Measurements from ENCODE around the gene TMEM236. TPM values are rescaled to one million over a fixed set of nuclear protein-coding genes. Genes with fewer than 3 reads are reported as not detected.

Gene TMEM236
- total and polyA plus RNA-seq, 7 donors: 0.15 to 1.0 (median 0.59) TPM

- peak in 1 of 2 donors; percentile 38 for DNase-seq
Measured at GRCh38 chr10:17808971-17809841, 57.2 kb downstream of the TMEM236 start, which contains the start of gene MRC1. Gene MRC1, plus strand, starts transcription at chr10:17809348. Its CDS starts 118 bp downstream, at chr10:17809466.

DNA sequence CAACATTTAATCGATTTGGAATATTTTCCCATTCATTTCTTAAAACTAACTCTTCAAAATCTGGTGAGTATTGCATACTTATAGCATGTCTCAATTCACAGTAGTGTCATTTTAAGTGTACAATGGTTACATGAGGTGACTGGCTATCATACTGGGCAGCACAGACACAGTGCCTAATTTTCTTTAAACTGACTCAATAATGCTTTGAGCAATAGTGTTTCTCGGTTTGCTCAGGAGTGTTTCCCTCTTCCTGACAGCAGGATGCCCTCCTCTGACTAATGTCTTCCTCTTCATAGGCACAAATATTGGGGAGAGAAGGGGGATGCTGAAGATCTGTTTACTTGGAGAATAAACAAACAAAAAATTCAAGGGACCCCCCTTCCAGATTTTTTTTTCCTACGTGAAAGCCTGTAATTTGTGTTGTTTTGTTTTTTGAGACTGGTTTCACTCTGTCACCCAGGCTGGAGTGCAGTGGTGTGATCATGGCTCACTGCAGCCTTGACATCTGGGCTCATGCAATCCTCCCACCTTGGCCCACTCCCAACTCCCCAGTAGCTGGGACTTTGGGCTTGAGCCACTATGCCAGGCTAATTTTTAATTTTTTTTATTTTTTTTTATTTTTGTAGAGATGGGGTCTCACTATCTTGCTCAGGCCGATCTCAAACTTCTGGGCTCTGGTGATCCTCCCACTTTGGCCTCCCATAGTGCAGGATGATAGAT is 59.3 kb downstream of the TMEM236 start:
- DNase-seq (no peak), ATAC-seq (no peak)
- H3K27ac ChIP-seq: no peak overlapping the region
- intact Hi-C loops (cut with DNase I): no loop called here
- peak overlapping the region; percentile 47 for H3K4me3 ChIP-seq
- H3K27me3 ChIP-seq (ENCODE audit: insufficient read depth in 3 of 3, low read length in 2 of 3): no peaks in the 10 kb centered on the region
- H3K9me3 ChIP-seq: no peaks in the 10 kb centered on the region
- H3K36me3 ChIP-seq (ENCODE audit: insufficient read depth in 1 of 2, low read depth in 1 of 2): no peaks in the 10 kb centered on the region
- WGBS, 3 donors: 62 to 67% (median 66%) methylated on average over 4 of the region's 4 CpGs
- no peaks in the 10 kb centered on the region for H3K4me1 ChIP-seq
- TF ChIP-seq, protein P1, sequence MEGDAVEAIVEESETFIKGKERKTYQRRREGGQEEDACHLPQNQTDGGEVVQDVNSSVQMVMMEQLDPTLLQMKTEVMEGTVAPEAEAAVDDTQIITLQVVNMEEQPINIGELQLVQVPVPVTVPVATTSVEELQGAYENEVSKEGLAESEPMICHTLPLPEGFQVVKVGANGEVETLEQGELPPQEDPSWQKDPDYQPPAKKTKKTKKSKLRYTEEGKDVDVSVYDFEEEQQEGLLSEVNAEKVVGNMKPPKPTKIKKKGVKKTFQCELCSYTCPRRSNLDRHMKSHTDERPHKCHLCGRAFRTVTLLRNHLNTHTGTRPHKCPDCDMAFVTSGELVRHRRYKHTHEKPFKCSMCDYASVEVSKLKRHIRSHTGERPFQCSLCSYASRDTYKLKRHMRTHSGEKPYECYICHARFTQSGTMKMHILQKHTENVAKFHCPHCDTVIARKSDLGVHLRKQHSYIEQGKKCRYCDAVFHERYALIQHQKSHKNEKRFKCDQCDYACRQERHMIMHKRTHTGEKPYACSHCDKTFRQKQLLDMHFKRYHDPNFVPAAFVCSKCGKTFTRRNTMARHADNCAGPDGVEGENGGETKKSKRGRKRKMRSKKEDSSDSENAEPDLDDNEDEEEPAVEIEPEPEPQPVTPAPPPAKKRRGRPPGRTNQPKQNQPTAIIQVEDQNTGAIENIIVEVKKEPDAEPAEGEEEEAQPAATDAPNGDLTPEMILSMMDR (IDR thresholded peaks at IDR 0.05): no peak

More at GRCh38 chr10:17808971-17809841, 57.2 kb downstream of the TMEM236 start, which contains the start of gene MRC1:
- intact Hi-C loops (cut with DNase I): no loop called here
- no peaks in the 10 kb centered on the region for H3K27me3 ChIP-seq (ENCODE audit: insufficient read depth in 3 of 3, low read length in 2 of 3)
- H3K4me1 ChIP-seq: no peaks in the 10 kb centered on the region
- H3K36me3 ChIP-seq (ENCODE audit: insufficient read depth in 1 of 2, low read depth in 1 of 2): no peaks in the 10 kb centered on the region
- H3K9me3 ChIP-seq: peaks cover 4% of the 10 kb centered on the region
- ATAC-seq: peak in 2 of 4 donors; percentile 22 to 27
- H3K27ac ChIP-seq: no peak within 1 kb of the TSS
- TF ChIP-seq, protein P1 (IDR thresholded peaks at IDR 0.05): no peak
- 67 to 72% (median 71%) methylated on average over 22 to 23 of the region's 23 CpGs for whole genome bisulfite sequencing, 3 donors
- peak within 1 kb of the TSS; percentile 47 for H3K4me3 ChIP-seq

- Histone ChIP-seq H3K9me3 (no peaks in the 10 kb centered on the region), H3K4me1 (no peaks in the 10 kb centered on the region), H3K27me3 (ENCODE audit: insufficient read depth in 3 of 3, low read length in 2 of 3) (no peaks in the 10 kb centered on the region), H3K4me3 (no peak overlapping the region), H3K36me3 (ENCODE audit: insufficient read depth in 1 of 2, low read depth in 1 of 2) (no peaks in the 10 kb centered on the region), H3K27ac (no peak overlapping the region)
- DNase-seq (no peak), ATAC-seq (no peak)
- TF ChIP-seq, protein P1 (IDR thresholded peaks at IDR 0.05): no peak
- 50 to 63% (median 57%) methylated on average over 5 of the region's 5 CpGs for WGBS, 3 donors
- intact Hi-C loops (cut with DNase I): no loop called here
Measured at GRCh38 chr10:17814973-17815372, 63.0 kb downstream of the TMEM236 start.

DNA sequence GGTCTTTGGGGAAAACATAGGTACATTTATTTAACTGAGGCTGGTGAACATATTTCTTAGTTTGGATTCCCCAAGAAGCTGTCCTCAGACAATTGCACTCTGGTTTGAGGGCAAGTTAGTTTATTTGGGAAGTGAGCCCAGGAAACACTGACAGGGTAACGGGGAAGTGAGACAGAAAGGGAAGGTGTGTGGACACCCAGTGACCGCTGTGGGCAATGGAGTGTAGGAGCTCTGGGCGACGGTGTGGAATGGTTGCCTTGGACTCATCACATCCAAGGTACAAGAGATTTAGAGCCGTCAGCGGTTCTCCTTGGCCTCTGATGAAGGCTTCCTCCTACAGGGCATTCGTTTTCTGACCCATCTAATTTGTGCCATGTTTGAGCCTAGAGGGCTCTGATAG is 64.2 kb downstream of the TMEM236 start:
- no peaks in the 10 kb centered on the region for H3K9me3 ChIP-seq
- no peak for DNase-seq
- no peak for ATAC-seq
- H3K4me3 ChIP-seq: no peak overlapping the region
- H3K36me3 ChIP-seq (ENCODE audit: insufficient read depth in 1 of 2, low read depth in 1 of 2): no peaks in the 10 kb centered on the region
- intact Hi-C loops (cut with DNase I): no loop called here
- TF ChIP-seq, protein P1 (IDR thresholded peaks at IDR 0.05): no peak
- WGBS, 3 donors: 84 to 85% (median 84%) methylated on average over 7 of the region's 7 CpGs
- no peaks in the 10 kb centered on the region for H3K27me3 ChIP-seq (ENCODE audit: insufficient read depth in 3 of 3, low read length in 2 of 3)
- H3K4me1 ChIP-seq: no peaks in the 10 kb centered on the region
- no peak overlapping the region for H3K27ac ChIP-seq

Data from psoas muscle (tissue), 8 donors.